ENCODE measurements around the gene ZNF770.

GRCh38 chr15:35013370-35013769, 25.3 kb upstream of the ZNF770 start:
- TF ChIP-seq POLR2AphosphoS5 (IDR thresholded peaks at IDR 0.05; ENCODE audit: insufficient read depth in 1 of 2, low read depth in 1 of 2) (no peak), POLR2A (IDR thresholded peaks at IDR 0.05) (no peak)
- TF ChIP-seq, protein P1, sequence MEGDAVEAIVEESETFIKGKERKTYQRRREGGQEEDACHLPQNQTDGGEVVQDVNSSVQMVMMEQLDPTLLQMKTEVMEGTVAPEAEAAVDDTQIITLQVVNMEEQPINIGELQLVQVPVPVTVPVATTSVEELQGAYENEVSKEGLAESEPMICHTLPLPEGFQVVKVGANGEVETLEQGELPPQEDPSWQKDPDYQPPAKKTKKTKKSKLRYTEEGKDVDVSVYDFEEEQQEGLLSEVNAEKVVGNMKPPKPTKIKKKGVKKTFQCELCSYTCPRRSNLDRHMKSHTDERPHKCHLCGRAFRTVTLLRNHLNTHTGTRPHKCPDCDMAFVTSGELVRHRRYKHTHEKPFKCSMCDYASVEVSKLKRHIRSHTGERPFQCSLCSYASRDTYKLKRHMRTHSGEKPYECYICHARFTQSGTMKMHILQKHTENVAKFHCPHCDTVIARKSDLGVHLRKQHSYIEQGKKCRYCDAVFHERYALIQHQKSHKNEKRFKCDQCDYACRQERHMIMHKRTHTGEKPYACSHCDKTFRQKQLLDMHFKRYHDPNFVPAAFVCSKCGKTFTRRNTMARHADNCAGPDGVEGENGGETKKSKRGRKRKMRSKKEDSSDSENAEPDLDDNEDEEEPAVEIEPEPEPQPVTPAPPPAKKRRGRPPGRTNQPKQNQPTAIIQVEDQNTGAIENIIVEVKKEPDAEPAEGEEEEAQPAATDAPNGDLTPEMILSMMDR (IDR thresholded peaks at IDR 0.05), result no peak

All from vagina (tissue), 2 donors.